ENCODE results near the gene COMMD9.

COMMD9 gene

DNA sequence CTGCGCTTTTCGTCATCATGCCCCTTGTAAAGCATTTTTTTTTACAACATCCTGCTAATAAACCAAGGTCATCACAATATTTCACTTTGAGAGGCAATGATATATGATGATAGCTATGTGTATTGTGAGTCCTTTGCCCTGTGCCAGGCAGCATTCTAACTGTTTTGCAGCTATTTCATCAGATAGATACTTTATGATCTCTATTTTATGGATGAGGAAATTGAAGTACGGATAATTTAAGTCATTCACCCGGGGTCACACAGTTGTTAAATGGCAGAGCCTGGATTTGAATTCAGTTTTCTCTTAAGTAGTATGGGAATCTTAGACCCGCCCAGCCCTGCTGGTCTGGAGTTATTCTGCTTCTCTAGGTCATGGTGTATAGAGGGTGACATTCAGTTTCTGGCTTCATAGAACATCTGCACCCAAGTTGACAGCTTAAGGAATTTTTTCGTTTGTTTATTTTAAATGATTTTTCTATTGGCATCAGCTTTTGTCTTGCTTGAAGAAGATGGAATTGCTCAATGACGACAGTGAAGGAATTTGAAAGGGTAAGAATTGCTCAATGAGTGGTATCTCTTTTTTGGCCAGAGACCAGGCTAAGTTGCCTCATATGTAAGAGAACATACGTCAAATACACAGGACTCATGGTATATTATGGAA, 7.8 kb upstream of the COMMD9 start:
- DNase-seq (ENCODE audit: low spot score) = peak; percentile 41

DNA sequence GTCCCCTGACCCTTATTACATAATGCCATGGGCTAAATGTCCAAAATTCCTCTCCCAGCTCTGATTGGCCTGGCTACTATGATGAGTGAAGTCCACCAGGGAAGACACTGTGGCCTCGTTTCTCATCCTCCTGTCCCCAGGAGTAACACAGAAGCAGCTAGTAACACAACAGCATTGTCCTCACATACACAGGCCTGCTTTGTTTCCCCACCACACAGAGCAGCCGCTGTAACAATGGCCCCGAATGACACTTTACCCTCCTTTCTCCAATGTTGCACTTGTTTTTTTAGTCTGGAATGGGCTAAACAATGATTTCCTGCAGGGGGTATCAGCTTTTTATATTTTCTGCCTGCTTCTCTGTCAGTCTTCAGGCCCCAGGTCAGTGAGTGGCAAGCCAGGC, 6.7 kb upstream of the COMMD9 start, which contains the start of gene PRR5L:
PRR5L (plus strand) TSS at position 363 of the 400 bp plus-strand sequence. CDS start 104,834 bp downstream, outside the sequence.
- peak; percentile 98 for DNase-seq (ENCODE audit: low spot score)

DNA sequence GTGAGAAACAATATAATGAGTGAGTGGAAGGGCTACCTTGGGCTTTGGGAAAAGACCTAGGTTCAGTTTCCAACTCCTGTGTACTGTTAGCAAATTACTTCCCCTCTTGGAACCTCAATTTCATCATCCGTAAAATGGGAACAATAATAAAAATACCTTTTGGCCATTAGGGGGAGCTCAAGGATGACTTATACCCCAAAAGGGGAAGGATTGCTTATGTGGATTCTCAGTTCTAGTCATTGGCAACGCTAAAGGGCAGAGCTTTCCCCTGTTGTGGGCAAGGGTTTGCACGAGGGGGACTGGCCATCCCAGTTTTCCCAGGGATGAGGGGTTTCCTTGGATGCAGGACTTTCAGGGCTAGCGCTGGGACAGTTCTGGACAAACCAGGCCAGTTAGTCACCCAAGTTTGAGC, 3.1 kb upstream of the COMMD9 start:
- DNase-seq (ENCODE audit: low spot score) = peak; percentile 69

DNA sequence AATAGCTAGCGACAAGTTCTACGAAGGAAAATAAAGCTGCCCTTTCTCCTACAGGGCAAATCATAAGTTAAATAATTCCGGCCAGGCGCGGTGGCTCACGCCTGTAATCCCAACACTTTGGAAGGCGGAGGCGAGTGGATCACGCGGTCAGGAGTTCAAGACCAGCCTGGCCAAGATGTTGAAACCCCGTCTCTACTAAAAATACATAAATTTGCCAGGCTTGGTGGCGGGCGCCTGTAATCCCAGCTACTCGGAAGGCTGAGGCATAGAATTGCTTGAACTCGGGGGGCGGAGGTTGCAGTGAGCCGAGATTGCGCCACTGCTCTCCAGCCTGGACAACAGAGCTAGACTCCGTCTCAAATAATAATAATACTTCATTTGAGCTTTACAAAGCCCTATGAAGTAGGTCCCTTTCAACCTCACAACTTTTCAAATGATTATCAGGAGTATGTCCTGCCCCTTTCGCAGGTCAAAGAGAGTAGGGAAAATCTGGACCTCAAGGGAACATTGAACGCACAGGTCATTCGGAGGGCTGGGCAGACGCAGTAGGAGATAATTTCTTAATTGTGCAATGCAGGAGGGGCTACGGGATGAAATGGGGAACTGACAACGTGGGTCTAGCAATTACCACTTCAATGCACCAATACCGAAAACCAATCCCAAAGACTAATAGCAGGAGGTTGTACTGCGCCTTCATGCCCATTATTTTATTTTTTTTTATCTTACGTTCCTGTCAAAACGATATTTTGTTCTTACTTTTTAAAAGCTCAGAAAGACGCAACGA, 590 bp downstream of the COMMD9 start:
- no peak for DNase-seq (ENCODE audit: low spot score)

DNA sequence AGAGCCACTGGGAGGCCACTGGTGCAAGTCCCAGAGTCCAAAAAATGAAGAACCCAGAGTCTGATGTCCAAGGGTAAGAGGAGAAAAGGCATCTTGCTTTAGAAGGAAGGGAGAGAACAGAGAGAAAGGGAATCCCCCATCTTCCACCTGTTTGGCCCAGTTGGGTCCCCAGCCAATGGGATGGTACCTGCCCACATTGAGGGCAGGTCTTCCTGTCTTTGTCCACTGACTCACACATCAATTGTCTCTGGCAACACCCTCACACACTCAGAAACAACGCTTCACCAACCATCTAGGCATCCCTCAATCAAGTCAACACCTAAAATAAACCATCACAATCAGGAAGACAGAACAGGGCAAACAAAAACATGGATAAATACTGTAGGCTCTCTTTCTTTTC, 6.3 kb downstream of the COMMD9 start:
- DNase-seq (ENCODE audit: low spot score) = no peak

DNA sequence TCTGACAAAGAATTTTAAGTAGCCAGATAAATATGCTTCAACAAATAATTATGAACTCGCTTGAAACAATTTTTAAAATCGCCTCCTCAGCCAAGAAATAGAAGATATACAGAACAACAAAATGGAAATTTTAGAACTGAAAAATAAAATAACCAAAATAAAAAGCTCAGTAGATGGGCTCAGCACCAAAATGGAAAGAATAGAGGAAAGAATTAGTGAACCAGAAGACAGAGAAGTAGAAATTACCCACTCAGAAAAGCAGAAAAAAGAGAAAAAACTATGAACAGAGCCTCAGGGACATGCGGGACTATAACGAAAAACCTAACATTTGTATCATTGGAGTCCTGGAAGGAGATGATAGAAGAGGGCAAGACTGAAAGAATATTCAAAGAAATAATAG, 7.4 kb downstream of the COMMD9 start:
- DNase-seq (ENCODE audit: low spot score) = no peak

DNA sequence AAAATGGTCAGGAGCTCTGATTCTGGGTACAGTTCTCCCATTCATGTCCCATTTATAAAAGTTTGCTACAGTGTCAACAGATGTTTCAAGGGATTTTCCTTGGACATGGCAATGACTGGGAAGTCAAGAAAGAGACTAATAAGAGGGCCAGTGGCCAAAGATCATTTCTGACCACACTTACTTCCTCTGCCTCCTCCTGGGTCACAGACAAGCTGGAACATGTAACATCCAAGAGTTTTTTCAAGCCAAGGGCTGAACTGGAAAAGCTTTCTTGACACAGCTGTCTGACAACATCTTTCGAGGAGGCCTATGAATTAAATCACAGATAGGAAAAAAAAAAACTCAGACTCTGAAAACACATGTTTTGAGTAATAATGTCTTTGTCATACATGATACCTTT, 8.7 kb downstream of the COMMD9 start:
- no peak for DNase-seq (ENCODE audit: low spot score)

DNA sequence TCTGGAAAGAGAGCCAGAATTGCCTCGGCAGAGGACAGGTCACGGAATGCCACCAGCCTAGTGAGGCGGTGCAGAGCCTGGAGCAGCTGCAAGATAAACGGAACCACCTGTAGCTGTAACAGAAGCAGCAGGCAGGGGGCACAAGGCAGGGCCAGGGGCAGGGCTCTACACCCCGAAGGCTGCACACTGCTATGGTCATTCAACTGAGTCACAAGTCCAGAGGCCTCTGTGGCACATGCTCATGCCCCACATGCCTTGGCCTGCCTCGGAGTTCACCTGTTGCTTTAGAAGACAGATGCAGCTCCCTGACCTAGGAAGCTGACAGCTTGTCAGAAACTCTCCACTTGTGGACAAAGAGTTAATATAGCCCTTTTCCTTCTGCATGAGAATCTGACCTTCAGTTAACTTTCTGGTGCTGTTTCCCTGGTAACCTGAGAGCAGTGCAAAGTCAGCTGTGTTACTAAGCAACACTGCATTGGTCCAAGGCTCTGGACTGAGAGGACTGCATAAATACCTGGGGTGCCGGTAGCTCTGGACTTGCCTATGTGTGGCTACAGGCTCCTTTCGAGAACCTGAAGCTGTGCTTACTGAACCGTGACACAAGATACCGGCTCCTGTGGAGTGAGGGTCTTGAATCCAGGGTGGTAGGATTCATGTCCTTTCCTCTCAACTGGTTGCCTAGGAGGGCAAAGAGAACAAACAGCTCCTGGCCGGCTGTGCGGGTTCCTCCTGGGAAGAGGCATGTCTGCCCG, 10.5 kb downstream of the COMMD9 start:
- no peak for DNase-seq (ENCODE audit: low spot score)

DNA sequence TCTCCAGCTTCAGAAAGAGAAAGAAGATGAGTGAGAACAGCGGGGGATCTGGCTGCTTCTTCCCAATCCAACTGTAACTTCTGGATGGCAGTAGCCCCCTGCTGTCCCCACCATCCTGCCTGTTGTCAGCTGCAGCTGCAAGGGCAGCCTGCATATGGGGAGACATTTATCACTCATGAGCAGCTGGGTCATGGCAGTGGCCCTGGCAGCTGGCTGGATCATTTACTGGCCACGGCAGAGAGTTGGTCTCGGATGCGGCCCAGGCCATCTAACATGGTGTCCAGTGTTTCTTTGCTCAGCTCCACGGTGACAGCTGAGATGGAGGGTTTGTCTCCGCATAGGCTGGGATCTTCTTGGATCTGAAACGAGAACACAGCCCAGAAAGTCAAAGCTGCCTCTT, 14.8 kb downstream of the COMMD9 start:
- no peak for DNase-seq (ENCODE audit: low spot score)

DNA sequence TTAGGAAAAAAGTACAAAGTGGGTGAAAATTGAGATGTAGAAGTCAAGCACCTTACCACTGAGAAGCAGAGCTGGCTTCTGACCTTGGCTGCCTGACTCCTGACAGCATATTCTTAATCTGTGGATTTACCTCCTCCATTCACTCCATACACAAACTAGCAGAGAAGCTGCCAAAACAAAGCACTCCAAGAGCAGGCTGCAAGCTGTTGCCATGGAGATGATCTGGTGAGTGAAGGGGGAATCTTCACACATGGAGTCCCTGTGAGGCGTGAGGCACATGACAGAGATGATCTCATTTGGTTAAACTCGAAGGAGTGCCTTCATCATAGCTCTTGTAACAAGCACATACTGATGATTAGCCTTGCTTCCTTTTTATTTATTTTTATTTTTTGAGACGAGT, 16.1 kb downstream of the COMMD9 start:
- DNase-seq (ENCODE audit: low spot score) = no peak

DNA sequence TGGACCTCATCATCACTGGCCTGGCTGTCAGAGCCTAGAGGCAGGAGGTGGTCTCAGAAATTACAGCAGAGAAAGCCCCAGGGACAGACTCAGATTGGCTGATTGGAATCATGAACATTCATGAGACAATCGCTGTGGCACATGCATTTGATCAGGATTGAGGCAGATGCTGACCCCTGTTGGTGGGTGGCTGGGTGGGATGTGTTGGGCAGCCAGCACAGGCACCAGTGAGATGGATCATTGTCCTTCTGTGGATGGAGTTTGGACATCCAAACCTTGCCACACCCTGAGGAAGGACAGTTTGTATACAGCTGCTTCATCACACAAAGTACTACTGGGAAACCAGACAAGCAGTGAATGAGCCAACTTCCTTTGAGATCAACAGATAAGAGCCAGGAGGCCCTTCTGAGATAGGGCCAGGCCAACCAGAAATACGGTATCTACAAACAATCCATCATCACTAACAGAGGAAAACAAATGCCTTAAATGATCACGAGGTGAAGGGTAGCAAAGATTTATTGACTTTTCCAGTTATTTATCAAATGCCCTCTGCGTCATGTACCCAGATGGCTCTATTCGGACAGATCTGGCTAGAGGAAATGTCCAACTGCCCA, 17.3 kb downstream of the COMMD9 start:
- DNase-seq (ENCODE audit: low spot score) = no peak

DNA sequence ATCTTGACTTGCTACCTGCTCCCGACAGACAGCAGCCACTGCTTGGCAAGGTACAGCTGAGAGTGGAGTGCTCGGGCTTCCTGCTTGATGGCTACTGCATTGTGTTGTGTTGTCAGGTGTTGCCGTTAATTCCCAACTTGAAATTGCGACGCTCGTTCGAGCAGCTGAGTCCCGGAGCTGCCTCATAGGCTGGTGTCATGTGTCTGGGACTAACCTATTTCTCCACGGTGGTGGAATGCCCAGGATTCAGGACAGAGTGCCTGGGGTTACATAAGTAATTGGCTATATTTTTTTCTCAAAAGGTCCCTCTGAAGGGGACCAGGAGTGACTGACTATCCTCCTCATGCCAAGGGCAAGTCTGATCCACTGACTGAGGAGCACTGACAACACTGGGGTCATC, 18.5 kb downstream of the COMMD9 start:
- DNase-seq (ENCODE audit: low spot score) = no peak

DNA sequence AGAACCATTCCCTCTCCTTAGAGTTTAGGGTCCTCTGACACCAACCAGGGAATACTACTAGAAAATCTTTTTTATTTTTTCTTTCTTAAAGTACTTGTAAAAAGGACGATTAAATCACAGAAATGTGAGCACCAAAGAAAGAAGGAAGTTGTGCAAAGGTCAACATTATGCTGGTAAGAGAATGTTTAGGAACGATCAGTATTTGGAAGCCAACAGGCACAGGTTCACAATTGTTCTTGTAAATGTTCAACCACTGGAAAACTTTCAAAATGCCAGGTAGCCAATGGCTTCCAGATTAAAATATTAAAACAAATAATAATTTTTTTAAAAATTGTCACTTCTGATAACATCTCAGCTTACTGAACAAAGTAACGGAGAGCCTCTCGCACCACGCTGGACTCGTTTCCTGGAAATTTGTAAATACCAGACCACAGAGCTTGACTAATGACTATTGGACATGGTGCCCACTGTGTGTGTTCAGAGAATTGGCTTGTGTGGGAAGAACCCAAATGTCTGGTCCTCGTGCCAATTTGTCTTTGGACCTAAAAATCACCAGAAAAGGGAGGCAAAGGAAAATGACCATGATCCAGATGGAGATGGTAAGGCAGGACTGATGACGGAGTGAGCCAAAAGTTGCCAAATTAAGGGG, 20.8 kb downstream of the COMMD9 start:
- DNase-seq (ENCODE audit: low spot score) = no peak

DNA sequence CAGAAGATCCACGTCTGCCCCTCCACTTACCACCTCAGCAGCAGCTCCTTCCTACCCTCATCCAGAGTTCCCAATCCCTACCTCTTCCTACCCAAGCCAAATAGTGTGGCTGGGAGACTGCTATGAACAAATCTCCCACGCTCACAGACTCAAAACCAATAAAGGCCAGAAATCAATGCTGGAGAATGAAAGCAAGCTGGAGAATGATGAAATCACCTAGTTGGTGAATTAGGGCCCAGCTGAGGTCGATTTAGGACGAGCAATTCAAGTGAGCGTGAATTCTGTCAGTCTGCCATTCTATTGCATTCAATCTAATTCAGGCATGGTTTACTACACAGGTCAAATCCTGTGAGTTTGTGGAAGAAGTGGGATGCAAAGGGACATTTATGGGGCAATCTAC, 22.5 kb downstream of the COMMD9 start:
- no peak for DNase-seq (ENCODE audit: low spot score)

DNA sequence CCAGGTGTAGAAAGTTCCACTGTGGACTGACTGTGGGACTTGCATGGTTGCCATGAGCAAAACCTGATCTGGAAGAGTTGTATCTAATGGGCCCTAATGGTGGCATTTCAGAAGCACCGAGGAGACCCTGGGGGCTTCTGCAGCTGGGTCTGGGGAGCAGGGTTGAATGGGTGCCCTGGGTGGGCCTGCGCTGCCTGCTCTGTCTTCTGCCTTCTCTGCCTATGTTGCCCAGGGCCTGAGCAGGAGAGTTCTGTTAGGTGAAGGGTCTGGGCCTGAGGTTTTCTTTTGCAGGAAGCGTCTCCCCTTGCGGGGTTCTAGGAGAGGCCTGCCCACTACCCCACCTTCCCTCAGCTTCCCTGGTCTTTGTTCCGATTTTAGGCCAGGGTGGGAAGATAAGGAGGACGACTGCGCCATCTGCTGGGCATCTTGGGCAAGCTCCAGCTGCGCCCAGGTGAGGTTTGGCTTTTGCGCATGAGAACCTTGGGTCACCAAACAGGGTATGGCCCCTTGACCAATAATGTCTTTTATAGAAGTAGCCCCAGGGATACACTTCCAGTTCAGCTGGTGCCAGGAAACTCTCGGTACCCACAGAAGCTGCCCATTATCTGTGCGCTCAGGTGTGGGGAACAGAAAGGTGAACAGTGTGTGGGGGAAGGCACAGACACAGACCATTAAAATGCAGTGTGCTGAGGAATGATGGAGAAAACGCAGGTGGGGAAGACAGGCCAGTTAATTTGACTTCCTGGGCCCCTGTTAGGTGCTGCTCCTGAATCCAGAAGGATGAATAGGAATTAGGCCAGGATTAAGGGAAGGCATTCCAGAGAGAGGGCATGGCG, 23.2 kb downstream of the COMMD9 start:
- no peak for DNase-seq (ENCODE audit: low spot score)

DNA sequence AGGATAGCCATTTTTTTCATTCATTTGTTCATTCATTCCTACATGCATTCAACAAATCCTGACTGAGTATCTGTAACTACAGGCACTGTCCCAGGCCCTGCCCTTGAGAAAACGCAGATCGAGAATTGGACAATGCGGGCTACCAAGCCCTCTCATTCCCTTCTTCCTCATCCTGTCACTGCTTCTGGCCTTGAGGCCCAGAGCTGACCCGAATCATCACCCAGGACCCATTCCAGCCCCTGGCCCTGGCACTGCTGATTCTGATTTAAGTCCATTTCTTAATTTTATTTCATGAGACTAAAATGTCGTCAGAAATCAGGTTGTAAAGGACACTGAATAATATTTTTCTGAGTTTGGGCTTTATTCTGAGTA, 24.3 kb downstream of the COMMD9 start:
- no peak for DNase-seq (ENCODE audit: low spot score)

DNA sequence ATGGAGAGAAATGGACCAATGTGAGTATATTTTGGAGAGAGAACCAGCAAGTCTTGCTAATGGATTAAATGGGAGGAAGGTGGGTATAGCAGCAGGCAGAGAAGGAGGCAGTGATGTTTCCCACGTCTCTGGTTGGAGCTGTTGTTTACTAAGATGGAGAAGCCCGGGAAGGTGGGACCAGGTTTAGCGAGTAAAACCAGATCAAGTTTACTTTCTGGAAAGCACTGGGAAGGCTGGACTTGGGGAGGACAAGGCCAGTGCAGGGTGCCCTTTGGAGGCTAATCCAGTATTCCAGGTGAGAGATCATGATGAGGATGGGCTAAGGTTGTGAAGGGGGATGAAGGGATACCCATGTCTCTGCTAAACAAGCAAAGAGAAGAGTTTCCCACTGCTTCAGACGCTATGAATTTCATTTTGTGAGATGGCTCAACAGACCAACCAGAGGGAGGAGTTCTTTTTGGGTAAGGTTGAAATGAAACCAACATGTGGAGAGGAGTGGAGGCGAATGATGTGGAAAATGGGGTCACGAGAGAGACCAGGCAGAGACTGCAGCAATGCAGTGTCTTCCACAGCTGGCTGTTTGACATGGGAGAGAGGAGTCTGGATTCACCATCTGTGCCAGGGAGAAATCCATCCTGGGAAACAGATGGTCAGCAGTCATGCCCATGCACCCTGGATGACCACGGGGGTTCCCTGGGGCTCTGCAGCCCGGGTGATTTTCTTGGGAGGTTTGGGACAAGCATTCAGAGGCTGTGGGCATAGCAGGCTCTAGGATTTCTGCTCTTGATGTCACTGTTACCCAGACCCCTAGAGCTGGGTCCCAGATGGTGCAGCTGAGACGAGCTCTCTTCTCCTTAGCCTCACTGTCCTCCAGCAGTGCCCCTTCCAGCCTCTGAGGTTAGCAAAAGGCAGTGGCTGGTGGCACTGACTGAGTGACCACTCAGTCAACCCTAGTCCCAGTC, 24.9 kb downstream of the COMMD9 start:
- no peak for DNase-seq (ENCODE audit: low spot score)

DNA sequence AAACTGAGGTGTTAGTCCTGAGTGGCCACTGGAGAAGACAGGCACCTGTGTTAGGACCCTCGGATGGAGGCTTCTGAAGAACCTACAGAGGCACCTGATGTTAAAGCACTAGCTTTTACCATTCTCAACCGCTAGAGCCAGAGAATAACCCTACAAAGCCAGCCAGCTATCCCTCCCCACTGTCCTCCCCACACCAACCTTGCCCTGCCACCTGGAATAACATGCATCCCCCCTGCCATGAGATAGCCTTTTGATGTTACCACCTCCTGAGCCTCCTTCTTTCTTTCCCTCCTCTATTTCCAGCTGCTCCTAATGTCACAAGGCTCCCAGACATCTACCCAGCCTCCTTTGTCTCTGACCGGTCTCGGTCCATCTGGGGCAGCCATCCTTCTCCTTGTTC, 28.1 kb downstream of the COMMD9 start:
- no peak for DNase-seq (ENCODE audit: low spot score)

DNA sequence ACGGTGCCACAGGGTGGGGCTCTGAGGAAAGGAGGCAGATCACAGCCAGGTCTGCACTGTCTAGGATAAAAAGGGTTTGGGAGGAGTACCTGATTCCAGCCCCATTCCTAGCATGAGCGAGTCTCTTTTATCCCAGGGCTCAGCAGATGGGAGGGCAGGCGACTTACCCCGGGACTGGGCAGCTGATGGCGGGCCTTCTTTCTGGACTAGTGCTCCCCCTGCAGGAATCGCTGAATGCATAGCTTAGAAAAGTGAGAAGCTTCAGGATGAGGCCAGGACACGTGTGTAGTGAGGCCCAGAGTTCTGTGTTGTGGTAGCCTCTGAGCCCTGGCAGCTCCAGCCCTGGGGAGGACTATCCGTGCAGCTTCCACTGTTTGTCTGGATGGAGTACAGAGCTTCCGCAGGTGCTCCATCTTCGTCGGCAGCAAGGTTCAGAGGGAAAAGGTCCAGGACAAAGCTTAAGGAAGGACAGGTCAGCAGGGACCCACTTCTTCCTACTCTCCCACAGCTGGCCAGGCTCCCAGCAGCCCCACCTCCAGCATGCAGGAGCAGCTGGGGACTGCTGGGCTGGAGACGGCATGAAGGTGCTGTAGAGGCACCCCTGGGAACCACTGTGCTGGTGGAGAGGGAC, 30.4 kb downstream of the COMMD9 start:
- DNase-seq (ENCODE audit: low spot score) = peak; percentile 73

Data from pons (tissue), 1 donor.